GM10266 (cell line): ENCODE results near the gene IL17RA.

Source experiments
- DNase-seq: peaks from one replicate; pipeline ENCODE4 v3.0.0; 2012; ENCODE audit errors: extremely low spot score
- TF ChIP-seq, protein P1 (sequence below): IDR thresholded peaks from 2 replicates; pipeline ENCODE4 v1.5.1; 2012; ENCODE audit warnings: mild to moderate bottlenecking, low read depth; ENCODE audit not compliant: control insufficient read depth, insufficient read depth; ENCODE audit errors: missing control alignments

The IL17RA gene

DNA sequence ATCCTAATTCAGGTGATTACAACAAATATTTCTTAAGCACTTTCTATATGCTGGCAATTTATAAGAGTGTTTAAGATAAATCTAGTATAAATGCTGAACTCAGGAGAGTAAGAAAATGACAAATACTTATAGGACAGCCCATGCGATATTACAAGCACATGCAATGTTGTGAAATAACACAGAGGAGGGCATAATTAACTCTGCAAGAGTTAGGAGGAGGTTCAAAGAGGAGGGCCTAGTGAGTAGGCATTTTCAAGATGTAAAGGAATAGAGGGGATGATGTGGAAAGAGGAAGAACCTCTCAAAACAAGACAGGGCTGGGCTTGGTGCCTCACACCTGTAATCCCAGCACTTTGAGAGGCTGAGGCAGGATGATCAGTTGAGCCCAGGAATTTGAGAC, 37.1 kb upstream of the IL17RA start:
- DNase-seq, result no peak

DNA sequence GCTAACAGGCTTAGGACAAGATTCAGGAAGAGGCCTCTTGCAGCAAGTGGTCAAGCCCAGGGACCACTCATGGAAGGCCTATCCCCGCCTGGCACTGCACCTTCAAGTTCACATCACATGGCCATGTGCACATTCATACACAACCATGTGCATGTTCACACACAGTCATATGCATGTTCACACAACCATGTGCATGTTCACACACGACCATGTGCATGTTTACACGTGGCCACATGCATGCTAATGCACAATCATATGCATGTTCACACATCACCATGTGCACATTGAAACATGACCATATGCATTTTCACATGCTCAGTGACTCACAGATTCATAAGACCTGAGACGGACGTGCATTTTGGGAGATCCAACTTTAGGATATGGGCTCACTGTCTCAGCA, 28.7 kb upstream of the IL17RA start:
- no peak for DNase-seq
- TF ChIP-seq, protein P1, sequence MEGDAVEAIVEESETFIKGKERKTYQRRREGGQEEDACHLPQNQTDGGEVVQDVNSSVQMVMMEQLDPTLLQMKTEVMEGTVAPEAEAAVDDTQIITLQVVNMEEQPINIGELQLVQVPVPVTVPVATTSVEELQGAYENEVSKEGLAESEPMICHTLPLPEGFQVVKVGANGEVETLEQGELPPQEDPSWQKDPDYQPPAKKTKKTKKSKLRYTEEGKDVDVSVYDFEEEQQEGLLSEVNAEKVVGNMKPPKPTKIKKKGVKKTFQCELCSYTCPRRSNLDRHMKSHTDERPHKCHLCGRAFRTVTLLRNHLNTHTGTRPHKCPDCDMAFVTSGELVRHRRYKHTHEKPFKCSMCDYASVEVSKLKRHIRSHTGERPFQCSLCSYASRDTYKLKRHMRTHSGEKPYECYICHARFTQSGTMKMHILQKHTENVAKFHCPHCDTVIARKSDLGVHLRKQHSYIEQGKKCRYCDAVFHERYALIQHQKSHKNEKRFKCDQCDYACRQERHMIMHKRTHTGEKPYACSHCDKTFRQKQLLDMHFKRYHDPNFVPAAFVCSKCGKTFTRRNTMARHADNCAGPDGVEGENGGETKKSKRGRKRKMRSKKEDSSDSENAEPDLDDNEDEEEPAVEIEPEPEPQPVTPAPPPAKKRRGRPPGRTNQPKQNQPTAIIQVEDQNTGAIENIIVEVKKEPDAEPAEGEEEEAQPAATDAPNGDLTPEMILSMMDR, result no peak

More for the DNA sequence above, 37.1 kb upstream of the IL17RA start:
- TF ChIP-seq, protein P1, result no peak

DNA sequence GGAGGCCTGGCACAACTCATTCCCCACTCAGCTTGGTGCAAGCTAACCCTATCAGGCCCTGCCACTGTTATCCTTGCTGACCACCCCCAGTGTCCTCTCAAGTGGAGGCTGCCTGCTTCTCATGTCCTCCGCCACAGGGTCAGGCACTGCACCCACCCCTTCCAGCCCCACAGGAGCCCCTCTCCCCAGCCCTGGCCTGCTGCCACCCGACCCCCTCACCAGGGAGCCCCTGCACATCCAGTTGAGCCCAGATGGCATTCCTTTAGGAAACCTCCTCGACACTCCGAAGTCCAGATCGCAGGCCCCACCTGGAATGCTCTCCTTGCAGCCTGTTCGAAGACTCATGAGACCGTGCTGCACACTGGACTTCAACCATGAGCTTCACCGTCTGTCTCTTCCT, 28.0 kb upstream of the IL17RA start:
- TF ChIP-seq, protein P1, result no peak
- DNase-seq, result no peak

DNA sequence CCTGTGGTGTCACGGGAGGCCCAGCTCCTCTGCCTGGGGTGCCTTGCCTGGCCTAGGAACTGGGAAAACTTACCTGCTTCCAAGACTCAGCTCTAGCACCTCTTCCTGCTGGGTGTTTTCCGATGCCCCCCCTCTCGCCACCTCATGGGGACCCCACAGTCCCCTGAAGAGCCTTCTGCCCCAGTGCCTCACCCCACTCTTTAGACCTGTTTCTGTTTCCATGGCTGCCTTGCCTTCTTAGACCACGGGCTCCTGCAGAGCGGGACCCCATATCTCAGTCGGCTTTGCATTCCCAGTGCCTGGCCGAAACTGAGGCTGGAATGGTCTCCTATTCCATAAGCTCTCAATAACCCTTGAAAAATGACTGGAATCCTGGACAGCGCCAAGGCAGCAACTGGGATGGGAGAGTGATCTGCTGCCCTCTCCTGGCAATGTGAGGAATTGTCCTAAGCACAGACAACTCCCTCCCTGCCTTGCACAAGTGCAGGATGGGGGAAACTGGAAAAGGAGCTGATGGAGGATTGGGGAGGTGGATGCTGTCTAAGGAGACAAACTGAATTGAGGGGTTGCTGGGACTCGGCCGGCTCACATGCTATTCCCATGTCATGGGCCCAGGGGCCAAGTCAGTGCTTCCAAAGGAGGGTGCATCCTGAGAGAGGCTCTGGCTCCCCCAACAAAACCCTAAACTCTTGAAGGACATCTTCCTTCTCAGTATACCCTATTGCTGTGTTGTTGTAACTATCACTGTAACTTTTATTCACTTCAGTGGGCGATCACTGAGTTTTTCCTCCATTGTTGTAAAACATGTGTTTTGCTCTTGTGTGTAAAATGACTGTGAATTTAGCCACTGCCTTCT, 26.6 kb upstream of the IL17RA start:
- TF ChIP-seq, protein P1, result peak; percentile 95
- peak; percentile 67 for DNase-seq

DNA sequence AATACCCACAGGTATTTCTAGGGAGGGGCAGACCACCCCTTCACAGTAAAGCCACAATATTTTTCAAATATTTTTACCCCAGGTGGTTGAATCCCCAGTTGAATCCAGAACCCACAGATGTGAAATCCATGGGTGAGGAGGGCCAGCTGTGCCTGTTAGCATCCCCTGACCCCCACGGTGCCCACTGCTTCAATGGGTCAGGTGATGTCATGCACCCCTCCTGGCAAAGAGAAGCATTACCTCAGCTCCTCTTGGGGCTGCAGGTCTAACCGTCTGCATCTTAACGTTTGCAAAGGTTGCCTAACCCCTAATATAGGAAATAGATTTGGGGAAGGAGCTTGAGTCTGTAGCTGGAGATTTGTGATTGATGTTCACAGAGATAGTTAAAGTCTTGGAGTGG, 24.7 kb upstream of the IL17RA start:
- DNase-seq, result no peak
- TF ChIP-seq, protein P1, result no peak

DNA sequence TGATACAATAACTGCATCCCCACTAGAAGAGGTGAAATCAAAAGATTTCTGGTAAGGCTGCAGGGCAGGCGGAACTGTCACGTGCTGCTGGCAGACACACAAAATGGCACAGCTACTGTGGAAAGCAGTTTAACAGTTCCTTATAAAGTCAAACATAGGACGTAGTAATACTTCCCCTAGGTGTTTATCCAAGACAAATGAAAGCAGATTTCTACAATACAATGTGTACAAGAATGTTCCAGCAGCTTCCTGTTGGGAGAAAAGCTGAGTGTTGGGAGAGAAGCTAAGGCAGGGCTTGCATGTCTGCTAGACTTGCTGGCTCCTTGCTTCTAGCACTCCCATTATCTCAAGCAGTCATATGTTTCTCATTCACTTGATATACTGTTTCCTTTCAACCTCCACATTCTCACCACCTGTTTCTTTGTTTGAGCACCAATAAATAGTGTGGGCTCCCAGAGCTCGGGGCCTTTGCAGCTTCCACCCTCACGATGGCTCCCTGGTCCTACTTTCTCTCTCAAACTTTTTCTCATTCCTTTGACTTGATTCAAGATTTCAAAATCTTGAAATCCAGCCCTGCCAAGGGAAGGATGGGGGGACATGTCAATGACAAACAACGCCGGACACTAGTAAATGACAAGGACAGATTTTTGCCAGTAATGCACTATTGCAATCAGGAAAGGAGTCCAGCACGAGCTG, 21.2 kb upstream of the IL17RA start:
- no peak for DNase-seq
- TF ChIP-seq, protein P1, result no peak
